SK-N-DZ (cell line): ENCODE data around the gene ITGA7.
"Not testable (repeated sequence)": the region's sequence is repeated elsewhere in the genome, so short reads cannot be mapped to it uniquely, and the experiment has no call there.

Experiments used
- DNase-seq: peaks from one replicate; pipeline ENCODE4 v3.0.0-alpha.2; 2015; ENCODE audit warnings: low spot score
- small RNA-seq, 2 experiments: library from RNA; depleted of rRNA; stranded (forward); fragments of <200 nt; gene quantifications; one replicate each; pipeline ENCODE3, GENCODE V24; 2014

Gene ITGA7

GRCh38 chr12:55652352-55652751 is 55.4 kb downstream of the ITGA7 start:
- DNase-seq = no peak

DNA sequence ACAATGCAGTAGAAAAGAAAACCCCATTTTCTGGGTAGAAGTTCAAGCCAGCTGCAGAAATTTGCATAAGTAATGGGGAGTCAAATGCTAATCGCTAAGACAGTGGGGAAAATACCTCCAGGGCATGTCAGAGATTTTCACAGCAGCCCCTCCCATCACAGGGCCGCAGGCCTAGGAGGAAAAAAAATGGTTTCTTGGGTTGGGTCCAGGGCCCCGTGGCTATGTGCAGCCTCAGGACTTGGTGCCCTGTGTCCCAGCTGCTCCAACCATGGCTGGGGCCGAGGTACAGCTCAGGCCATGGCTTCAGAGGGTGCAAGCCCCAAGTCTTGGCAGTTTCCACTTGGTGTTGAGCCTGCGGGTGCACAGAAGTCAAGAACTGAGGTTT is 56.4 kb downstream of the ITGA7 start:
- DNase-seq = no peak

DNA sequence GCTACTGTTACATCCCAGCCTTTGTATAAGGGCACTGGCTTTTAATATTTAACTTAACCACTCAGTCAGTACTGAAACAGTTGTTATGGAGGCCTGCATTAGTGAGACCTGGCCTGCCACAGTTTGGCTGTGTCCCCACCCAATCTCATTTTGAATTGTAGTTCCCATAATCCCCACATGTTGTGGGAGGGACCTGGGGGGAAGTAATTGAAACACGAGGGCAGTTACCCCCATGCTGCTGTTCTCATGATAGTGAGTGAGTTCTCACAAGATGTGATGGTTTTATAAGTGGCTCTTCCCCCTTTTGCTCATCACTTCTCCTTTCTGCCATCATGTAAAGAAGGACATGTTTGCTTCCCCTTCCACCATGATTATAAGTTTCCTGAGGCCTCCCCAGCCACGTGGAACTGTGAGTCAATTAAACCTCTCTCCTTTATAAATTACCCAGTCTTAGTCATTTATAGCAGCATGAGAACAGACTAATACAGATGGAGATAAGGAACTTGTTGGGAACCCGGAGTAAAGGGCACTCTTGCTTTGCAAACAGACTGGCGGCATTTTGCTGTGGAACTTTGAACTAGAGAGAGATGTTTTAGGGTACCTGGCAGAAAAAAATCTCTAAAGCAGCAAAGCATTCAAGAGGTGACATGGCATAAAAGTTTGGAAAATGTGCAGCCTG is 56.9 kb downstream of the ITGA7 start:
- not testable (repeated sequence) for DNase-seq

DNA sequence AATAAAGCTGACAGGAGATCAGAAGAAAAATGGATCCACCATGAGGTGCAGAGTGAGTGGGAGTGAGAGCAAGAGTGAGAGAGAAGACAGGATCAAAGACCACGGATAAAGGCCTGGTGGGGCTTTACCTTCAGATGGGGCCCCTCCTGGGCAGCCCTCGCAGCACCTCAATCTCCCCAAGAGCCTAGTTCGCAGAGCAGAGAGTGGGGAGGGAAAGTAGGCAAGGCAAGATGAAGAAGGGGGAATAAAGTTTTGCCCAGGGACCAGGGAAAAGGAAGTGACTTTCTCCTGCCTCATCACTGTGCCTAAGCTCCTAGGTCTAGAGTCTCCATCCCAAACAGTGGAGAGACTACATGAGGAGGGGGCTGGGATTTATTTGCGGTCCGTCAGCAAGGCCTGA is 60.7 kb downstream of the ITGA7 start:
- DNase-seq = no peak

DNA sequence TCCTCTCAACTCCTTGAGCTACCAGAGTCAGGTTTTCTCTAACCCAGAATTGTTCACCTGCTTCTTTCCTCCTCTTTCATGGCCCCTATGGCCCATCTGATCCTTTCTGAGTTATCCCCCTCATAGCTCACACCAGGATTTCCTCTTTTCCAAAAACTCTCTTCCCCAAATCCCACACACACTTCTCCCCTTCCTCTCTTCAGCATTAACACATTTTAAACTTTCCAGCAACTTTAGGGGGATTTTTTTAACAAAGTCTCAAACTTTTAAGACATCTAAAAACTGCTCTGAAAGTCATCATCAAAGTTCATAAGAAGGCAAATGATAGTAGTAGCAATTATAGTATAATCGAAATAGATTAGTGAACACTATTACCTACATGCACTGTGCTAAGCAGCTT is 63.1 kb downstream of the ITGA7 start:
- no peak for DNase-seq

DNA sequence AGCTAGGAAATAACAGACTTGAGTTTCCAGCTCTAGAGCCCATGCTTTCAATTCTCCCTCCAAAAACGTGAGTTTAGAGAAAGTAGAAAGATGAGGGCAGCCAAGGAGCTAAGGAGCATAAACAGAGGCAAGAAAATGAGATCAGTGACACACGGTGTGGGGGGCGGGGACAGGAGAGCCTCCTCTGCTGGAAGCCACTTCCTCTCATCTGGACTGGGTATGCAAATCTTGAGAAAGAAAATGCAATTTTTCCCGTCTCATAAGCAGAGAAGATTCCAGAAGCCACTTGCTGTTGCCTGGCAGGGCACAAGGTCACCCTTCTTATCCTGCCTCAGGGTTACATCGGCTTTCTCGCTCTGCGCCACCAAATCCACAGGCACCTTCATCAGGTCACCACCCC is 65.0 kb downstream of the ITGA7 start:
- no peak for DNase-seq

GRCh38 chr12:55642267-55642666 is 65.4 kb downstream of the ITGA7 start:
- DNase-seq = no peak

DNA sequence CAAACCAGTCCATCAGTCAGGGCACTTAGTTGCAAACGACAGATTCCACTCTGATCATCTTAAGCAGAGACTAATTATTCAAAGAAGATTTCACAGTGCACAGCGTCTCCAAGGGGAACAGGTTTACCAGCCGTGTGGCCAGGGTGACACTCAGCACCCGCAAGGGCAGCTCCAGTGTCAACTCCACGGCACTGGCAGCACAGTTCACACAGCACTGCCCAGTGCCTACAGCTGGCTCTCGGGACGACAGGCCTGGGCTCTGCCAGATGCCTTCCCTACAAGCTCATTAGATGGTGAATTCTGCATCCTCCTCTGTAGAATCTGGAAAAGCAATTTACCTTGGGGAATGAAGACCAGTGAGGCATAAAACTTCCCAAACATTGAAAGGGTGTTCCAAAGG is 66.1 kb downstream of the ITGA7 start:
- no peak for DNase-seq

GRCh38 chr12:55637467-55637866 is 70.2 kb downstream of the ITGA7 start:
- no peak for DNase-seq

DNA sequence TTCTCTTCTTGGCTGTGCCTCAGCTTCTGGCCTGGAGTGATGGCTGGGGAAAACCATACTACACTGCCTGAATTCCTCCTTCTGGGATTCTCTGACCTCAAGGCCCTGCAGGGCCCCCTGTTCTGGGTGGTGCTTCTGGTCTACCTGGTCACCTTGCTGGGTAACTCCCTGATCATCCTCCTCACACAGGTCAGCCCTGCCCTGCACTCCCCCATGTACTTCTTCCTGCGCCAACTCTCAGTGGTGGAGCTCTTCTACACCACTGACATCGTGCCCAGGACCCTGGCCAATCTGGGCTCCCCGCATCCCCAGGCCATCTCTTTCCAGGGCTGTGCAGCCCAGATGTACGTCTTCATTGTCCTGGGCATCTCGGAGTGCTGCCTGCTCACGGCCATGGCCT is 70.9 kb downstream of the ITGA7 start, which contains the start of gene OR10P1:
Gene OR10P1, plus strand, starts transcription at position 40 of the 400 bp plus-strand sequence. Its CDS starts 0 bp downstream, at position 40.
- DNase-seq = no peak

GRCh38 chr12:55636116-55636655 is 71.5 kb downstream of the ITGA7 start:
- no peak for DNase-seq

Small RNA genes lying within 50 kb of the gene (small RNA-seq; reads per million reads assigned to genes)
- 0 reads per million in 2 experiments for gene AC009779.1
- 0 reads per million in 2 experiments for gene AC009779.5
- gene RF00017 = 0 reads per million in 2 experiments
